ENCODE results near the gene NSMF.

DNA sequence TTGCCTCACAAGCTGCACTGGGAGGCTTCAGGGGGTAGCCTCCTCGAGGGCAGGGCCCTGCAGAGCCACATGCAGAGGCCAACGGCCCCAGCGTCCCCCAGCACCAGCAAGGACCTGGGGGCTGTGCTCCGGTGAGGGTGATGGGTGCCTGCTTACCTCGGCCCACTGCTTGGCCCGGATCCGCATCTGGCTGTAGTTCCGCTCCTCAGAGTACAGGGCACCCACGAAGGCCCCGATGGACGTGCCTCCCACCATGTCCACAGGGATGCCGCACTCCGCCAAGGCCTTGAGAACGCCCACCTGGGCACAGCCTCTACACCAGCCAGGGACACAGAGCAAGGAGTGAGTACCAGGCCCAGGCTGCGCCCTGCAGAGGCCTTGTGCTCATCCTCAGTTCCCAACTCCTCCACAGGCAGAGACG is 8.0 kb upstream of the NSMF start:
- TF ChIP-seq POLR2A (IDR thresholded peaks at IDR 0.05): no peak
- TF ChIP-seq, protein P1, sequence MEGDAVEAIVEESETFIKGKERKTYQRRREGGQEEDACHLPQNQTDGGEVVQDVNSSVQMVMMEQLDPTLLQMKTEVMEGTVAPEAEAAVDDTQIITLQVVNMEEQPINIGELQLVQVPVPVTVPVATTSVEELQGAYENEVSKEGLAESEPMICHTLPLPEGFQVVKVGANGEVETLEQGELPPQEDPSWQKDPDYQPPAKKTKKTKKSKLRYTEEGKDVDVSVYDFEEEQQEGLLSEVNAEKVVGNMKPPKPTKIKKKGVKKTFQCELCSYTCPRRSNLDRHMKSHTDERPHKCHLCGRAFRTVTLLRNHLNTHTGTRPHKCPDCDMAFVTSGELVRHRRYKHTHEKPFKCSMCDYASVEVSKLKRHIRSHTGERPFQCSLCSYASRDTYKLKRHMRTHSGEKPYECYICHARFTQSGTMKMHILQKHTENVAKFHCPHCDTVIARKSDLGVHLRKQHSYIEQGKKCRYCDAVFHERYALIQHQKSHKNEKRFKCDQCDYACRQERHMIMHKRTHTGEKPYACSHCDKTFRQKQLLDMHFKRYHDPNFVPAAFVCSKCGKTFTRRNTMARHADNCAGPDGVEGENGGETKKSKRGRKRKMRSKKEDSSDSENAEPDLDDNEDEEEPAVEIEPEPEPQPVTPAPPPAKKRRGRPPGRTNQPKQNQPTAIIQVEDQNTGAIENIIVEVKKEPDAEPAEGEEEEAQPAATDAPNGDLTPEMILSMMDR (IDR thresholded peaks at IDR 0.05): no peak

Data from thyroid gland (tissue), 4 donors.